HG02588 (cell line): ENCODE results near the gene COQ8B.
"Not testable (repeated sequence)": the region's sequence is repeated elsewhere in the genome, so short reads cannot be mapped to it uniquely, and the experiment has no call there.

Experiments used
- ATAC-seq: cut with Tn5 transposase; IDR thresholded peaks from one replicate; pipeline ENCODE4 v1.9.1; 2021; ENCODE audit warnings: mild to moderate bottlenecking, moderate library complexity; ENCODE audit not compliant: unreplicated experiment

COQ8B gene

GRCh38 chr19:40672573-40673299 is 44.0 kb downstream of the COQ8B start:
- no peak for ATAC-seq

GRCh38 chr19:40672038-40672437 is 44.6 kb downstream of the COQ8B start:
- no peak for ATAC-seq

- no peak for ATAC-seq
Measured at GRCh38 chr19:40671404-40671803, 45.3 kb downstream of the COQ8B start.

- no peak for ATAC-seq
Measured at GRCh38 chr19:40668991-40669614, 47.6 kb downstream of the COQ8B start.

- no peak for ATAC-seq
Measured at GRCh38 chr19:40667602-40668001, 49.1 kb downstream of the COQ8B start.

GRCh38 chr19:40666803-40667438 is 49.8 kb downstream of the COQ8B start:
- ATAC-seq, result no peak

- no peak for ATAC-seq
Measured at GRCh38 chr19:40663695-40664692, 52.7 kb downstream of the COQ8B start.

GRCh38 chr19:40662925-40663694 is 53.6 kb downstream of the COQ8B start:
- peak; percentile 79 for ATAC-seq

- ATAC-seq, result no peak
Measured at GRCh38 chr19:40661616-40662015, 55.1 kb downstream of the COQ8B start.

- no peak for ATAC-seq
Measured at GRCh38 chr19:40659566-40659965, 57.1 kb downstream of the COQ8B start.

GRCh38 chr19:40659116-40659515 is 57.6 kb downstream of the COQ8B start:
- ATAC-seq, result no peak

- ATAC-seq, result no peak
Measured at GRCh38 chr19:40658031-40658430, 58.7 kb downstream of the COQ8B start.

GRCh38 chr19:40655684-40656083 is 61.0 kb downstream of the COQ8B start:
- not testable (repeated sequence) for ATAC-seq

- ATAC-seq, result not testable (repeated sequence)
Measured at GRCh38 chr19:40652303-40652702, 64.4 kb downstream of the COQ8B start.

- no peak for ATAC-seq
Measured at GRCh38 chr19:40650749-40651305, 65.9 kb downstream of the COQ8B start.

GRCh38 chr19:40649903-40650675 is 66.6 kb downstream of the COQ8B start:
- ATAC-seq, result not testable (repeated sequence)

GRCh38 chr19:40646743-40647254 is 69.9 kb downstream of the COQ8B start:
- no peak for ATAC-seq

GRCh38 chr19:40642757-40643305 is 73.9 kb downstream of the COQ8B start:
- no peak for ATAC-seq
